Gastroesophageal sphincter (tissue), 3 donors: ENCODE data around the gene SYNPO.

Experiments used
- CTCF ChIP-seq, 4 experiments: fragments of 200-600 bp in 2 of 4; fragments of 450-650 bp in 2 of 4; sonication (generic) in 1 of 4; IDR thresholded peaks; one replicate each; pipeline ENCODE4 v1.5.1; 2017 to 2019; ENCODE audit warnings: antibody characterized with exemption in 4 of 4, mild to moderate bottlenecking in 2 of 4, moderate library complexity in 2 of 4
- EP300 ChIP-seq: sonication (generic); formaldehyde crosslinking; IDR thresholded peaks from one replicate; pipeline ENCODE4 v1.6.1; 2017; ENCODE audit warnings: antibody characterized with exemption, mild to moderate bottlenecking
- POLR2A ChIP-seq, 2 donors: fragments of 450-650 bp; IDR thresholded peaks; one replicate each; pipeline ENCODE4 v1.6.1; 2017; ENCODE audit warnings: antibody characterized with exemption in 2 of 2, mild to moderate bottlenecking in 2 of 2, moderate library complexity in 1 of 2

GRCh38 chr5:150604894-150605440 is 35.5 kb upstream of the SYNPO start:
- TF ChIP-seq POLR2A (IDR thresholded peaks at IDR 0.05) (no peak), CTCF (IDR thresholded peaks at IDR 0.05) (no peak), EP300 (no peak)
